LNCAP (cell line): ENCODE data around the gene OVCH2.

ENCODE experiments used
- CTCF ChIP-seq: fragments of 450-650 bp; IDR thresholded peaks from 2 replicates; pipeline ENCODE4 v1.5.1; 2017; ENCODE audit warnings: mild to moderate bottlenecking

OVCH2 gene

GRCh38 chr11:7675631-7676030 lies 30.6 kb downstream of the OVCH2 start:
- TF ChIP-seq CTCF = no peak

GRCh38 chr11:7673724-7674434 lies 32.4 kb downstream of the OVCH2 start:
- TF ChIP-seq CTCF = no peak

- TF ChIP-seq CTCF = no peak
Observed at GRCh38 chr11:7672960-7673723, 33.1 kb downstream of the OVCH2 start, which contains the start of gene CYB5R2. CYB5R2 (minus strand) TSS chr11:7673500; CDS start chr11:7672825, 675 bp downstream.

- TF ChIP-seq CTCF = no peak
Observed at GRCh38 chr11:7672276-7672959, 33.9 kb downstream of the OVCH2 start.

GRCh38 chr11:7671347-7672215 lies 34.7 kb downstream of the OVCH2 start:
- no peak for TF ChIP-seq CTCF

GRCh38 chr11:7670641-7671040 lies 35.6 kb downstream of the OVCH2 start:
- TF ChIP-seq CTCF = no peak

- no peak for TF ChIP-seq CTCF
Observed at GRCh38 chr11:7668911-7669310, 37.4 kb downstream of the OVCH2 start.
